Right kidney (tissue), 1 donor: ENCODE data around the gene PEX12.
"Not testable (repeated sequence)": the region's sequence is repeated elsewhere in the genome, so short reads cannot be mapped to it uniquely, and the experiment has no call there.

Experiments
- DNase-seq: peaks from one replicate; pipeline ENCODE4 v3.0.0-alpha.2; 2016

The PEX12 gene

DNA sequence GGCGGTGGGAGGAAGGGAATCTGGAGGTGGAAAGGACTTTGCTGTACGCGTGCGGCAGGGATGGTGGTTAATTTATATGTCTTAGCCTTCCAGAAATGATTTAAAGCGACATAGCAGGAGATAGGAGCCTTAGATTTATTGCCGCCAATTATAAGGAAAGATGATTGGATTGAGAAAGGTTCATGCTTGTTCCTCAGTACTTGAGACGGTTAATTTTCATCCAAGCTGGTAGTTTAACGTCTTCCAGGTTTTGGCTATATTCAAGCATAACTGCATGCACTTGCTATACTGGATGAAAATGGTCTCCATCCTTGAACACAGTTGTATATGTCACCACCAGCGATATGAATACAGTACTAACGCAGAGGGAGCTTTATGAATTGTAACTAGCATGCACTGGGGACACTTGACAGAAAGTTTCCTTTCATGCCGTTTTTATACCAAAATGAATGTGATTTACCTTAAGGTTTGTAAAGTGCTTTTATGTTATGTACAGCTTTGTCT, 610 bp upstream of the PEX12 start:
- no peak for DNase-seq

DNA sequence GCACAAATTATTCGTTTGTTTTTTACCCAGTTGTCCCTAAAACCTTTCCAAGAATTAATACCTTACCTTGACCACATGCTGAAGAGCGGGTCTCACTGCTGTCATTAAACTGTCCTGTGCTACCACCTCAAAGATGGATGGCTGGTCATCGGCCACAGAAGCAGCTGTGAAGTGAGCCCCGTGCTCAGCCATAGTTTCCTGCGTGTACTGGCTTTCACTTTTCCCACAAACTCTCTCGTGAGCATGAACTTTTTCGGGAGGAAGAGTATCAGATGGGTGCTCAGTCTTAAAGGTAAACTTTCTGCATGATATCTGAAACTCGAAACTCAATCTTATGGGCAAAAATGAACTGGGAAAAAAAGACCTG, 558 bp downstream of the PEX12 start:
- no peak for DNase-seq

DNA sequence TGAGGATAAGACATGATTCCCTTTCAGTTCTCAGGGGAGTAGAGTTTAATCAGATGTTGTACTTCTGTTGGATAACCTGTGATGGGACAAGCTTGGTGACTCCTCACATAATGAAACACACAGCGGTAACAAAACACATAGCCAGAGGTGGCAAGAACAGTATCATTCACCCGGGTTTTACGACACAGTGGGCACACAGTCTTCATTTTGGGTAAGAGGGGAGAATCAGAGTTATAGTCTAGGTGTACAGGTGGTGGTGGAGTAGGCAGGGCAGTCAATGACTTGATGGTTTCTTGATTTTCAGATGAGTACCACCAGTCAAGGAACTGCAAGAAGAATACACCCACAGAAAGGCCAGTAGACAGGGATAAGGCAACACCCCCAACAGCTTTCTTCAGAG, 2.6 kb downstream of the PEX12 start:
- DNase-seq: no peak

DNA sequence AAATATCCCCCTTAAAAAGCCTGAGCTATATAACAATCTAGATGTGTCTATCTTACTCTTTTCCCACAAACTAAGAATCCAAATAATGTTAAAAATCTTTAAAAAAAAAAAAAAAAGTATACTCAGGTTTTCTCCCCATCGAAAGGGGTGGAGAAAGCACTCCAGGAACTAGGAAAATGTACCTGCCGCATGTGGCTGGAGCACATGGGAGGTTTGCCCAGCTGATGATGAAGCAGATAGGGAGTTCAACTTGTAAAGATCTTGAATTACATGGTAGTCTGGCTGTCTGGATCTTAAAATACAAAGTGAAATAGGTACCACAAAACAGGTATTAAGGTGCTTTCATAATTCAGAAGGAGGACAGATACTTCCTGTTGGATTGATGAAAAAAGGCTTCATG, 9.0 kb downstream of the PEX12 start:
- no peak for DNase-seq

DNA sequence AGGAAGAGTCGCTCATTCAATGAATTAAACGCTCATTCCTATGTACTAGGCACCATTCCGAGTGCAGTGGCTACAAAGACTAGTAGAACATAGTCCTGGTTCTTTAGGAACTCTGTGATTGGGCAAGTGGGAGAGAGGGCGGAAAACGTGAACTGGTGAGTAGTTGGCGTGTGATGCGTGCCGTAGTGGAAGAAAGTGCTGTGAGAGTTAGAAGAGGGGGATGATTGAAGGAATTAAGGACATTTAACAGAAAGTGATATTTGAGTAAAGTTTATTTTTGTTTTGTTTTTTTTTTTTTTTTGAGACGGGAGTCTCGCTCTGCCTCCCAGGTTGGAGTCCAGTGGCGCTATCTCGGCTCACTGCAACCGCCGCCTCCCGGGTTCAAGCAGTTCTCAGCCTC, 9.8 kb downstream of the PEX12 start:
- DNase-seq: no peak

DNA sequence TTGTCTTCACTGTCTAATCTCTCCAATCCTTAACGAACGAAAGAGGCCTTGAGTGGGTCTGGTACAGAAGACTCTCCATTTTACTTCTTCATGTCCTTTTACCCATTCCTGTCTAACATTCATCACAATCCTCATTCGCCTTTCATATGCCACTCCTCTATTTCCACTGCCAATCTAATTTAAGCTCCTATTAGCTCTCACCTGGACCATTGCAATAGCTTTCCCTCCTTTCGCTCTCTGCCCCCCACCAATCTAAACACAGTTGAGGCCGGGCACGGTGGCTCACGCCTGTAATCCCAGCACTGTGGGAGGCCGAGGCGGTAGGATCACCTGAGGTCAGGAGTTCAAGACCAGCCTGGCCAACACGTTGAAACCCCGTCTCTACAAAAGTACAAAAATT, 11.4 kb downstream of the PEX12 start:
- DNase-seq: no peak

DNA sequence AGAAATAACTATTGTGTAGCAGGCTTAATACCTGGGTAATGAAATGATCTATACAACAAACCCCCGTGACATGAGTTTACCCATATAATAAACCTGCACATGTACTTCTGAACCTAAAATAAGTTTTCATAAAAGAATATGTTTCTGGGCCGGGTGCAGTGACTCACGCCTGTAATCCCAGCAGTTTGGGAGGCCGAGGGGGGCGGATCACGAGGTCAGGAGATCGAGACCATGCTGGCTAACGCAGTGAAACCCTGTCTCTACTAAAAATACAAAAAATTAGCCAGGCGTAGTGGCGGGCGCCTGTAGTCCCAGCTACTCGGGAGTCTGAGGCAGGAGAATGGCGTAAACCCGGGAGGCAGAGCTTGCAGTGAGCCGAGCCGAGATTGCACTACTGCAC, 15.2 kb downstream of the PEX12 start:
- not testable (repeated sequence) for DNase-seq

DNA sequence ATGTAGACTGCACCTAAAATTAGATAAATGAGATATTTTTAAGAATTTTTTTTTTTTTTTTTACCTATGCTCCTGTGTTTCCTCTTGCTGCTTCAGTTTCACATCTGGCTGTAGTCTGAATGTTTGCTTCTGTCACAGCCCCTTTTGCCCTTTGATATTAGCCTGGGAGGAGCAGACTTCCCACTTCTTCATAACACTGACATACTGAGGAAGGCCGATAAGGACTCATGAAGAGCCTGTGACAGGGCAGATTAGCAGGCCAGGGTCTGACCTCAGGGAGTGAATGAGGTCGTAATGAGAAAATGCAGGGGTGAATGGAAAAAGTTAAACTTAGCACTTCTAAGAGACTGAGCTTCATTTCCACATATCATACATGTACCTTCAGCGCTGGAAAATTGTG, 17.7 kb downstream of the PEX12 start, which contains the start of gene SLFN14:
Gene SLFN14, minus strand, starts transcription at position 117 of the 400 bp plus-strand sequence. CDS start 2,757 bp downstream, outside the sequence.
- DNase-seq: no peak

DNA sequence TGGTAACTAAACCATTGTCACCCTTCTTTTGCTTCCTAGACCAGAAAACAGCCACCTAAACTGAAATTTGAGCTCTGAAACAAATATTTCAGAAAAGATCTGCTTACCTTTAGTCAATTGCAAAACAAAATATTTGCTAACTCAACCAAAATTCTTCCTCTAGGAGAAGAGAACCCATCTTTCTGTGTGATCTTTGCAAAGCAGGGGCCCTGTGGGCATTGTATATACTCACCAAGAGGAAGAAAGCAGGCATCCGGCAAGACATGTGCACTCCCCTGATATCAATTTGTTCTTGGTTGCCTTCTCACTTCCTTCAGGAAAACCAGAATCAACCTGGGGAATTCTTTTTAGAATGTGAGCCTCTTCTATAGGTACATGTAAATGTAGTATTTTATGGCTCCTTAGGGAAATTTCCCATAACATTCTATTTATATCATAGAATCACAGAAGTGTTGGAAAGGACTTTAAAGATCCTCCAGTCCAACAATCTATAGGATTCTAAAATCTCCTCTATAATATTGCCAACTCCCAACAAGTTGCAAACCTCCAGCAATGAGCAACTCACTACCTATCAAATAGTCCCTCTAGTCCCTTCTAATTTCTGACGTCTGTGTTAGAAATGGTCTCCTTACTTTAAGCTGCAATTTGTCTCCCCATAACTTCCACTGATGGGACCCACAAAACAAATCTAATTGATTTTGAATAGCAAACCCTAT, 18.7 kb downstream of the PEX12 start:
- no peak for DNase-seq

DNA sequence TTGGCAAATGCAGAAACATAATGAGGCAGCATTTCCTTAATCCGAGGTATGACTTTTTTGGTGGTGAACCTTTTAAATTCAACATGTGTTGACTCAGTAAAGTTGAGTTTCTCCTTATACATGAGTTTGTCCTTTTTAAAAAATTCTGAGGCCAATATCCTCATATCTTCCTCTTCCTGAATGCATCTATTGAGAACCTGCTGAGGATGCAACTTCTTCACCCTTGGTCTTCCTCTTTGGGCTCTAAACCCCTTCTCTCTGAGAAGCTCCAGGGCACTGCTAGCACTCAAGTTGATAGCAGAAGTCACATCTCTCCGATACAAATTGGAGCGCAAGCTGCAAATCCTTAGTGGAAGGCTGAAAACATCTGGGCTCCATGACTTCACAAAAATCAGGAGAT, 21.0 kb downstream of the PEX12 start:
- no peak for DNase-seq

DNA sequence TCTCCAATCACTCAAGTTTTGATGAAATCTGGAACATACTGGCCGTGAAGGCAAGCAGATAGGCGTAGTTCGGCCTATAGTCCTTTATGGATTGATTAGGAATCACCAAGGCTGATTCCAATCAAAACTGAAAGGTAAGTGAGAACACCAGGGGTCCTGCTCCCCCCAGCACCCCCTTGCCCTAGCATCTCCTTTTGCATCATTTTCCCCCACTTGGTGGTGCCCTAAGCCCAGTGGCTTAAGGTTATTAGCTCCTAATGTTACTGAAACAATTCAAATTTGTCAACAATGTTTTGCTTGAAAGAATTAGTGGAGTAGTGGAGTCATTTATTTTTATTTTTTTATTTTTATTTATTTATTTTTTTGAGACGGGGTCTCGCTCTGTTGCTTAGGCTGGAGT, 22.7 kb downstream of the PEX12 start:
- no peak for DNase-seq

DNA sequence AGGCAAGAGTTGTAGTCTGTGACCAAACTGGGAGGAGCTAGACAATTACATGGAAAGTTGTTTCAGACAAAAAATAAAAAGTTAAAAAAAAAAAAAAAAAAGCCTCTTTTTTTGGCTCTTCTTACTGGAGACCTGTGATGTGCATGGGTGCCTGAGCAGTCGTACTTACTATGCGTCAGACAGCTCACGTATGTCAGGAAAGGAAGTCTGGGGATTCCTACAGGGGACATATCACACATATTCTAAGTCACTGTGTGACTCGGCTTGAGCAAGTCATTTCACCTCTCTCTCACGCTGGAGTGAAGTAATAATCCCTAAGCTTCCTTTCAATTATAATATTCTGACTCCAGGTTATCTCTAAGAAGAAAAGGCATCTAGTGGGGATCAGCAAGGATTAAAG, 23.7 kb downstream of the PEX12 start:
- no peak for DNase-seq

DNA sequence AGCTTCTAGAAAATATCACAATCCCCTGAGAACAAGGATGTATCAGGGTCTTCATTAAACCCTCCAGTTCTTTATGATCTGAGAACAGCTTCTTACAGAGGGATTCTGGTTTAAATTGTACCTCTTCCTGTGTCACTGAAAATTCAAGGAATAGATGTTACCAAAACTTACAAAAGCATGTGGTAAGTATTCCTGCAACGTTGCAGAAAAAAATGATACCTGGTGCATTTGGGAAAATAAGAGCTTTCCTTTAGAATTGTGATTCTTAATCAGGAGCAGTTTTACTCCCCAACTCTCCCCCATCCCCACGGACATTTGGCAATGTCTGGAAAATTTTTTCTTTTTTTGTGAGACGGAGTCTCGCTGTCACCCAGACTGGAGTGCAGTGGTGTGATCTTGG, 25.1 kb downstream of the PEX12 start:
- DNase-seq: no peak

DNA sequence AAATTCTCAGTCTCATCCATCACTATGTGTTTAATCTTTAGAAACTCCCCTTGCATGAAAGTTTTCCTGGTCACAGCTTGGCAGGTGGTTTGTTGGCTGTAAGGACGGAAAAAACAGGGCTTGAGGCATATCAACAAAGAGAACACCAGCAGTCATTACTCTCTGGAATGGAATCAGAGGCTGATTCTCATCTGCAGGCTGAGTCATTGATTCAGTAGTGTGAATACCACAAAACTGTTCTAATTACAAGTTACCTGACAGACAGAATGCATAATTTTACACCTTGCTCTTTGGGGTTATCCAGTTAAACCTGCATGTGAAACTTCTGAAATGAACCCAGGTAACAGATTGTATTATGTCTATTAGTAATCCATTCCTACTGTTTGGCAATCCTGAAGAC, 29.4 kb downstream of the PEX12 start:
- no peak for DNase-seq

DNA sequence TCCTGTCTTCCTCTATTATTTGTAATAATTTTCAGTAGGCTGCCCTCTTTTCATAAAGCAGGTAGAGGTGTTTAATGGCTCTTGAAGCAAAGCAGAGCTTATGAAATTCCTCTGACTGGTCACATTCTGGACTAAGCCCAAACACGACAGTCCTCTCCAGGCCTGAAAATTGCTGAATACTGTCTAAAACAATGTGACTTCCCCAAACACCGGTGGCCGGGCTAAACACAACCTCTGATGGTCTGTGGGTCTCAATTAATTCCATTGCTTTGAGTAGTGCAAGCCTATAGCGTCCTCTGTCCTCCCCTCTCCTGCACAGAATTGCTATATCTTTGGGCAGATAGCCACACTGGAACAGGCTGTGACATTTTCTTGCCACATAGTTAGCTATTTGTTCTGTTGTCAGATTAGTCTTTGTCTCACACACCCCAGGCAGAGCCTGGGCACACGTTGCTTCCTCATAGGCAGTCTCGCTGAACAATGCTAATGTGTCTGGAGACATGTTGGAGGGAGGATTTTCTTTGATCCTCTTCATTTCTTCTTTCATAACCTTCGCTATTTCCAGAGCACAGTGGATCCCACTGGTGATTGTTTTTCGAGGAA, 30.1 kb downstream of the PEX12 start:
- DNase-seq: no peak

DNA sequence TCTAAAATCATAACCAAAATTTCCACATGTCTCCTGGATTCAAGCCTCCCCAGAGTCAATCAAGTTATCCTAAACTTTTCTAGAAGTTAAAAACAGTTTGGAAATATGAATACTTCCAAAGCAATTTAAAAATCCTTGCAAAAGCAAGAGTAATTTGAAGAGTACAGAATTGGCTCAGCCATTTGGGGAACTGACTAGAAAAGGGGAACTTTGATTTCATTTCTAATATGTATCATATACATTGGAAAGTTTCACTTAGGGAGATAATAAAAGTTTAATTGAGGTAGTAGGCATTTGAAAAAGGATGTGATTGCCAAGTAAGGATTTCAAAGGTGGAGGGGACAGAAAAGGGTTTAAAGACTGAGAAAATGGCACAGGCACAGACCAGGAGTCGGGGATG, 31.9 kb downstream of the PEX12 start:
- DNase-seq: no peak

DNA sequence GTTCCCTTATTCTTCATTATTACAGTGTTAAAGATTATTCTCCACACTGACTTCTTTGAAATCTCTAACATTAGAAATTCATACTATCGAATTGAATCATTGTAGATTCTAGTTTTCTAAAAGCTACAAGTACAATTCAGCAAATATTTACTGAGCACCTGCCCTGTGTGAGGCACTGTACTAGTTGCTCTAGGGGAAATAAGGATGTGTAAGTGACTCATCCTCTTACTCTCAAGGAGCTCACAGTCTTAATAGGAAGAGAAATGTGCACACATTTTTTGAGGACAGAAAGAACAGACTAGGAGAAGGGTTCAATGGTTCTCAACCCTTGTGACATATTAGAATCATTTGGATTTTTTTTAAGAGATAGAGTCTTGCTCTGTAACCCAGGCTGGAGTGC, 33.2 kb downstream of the PEX12 start:
- no peak for DNase-seq

DNA sequence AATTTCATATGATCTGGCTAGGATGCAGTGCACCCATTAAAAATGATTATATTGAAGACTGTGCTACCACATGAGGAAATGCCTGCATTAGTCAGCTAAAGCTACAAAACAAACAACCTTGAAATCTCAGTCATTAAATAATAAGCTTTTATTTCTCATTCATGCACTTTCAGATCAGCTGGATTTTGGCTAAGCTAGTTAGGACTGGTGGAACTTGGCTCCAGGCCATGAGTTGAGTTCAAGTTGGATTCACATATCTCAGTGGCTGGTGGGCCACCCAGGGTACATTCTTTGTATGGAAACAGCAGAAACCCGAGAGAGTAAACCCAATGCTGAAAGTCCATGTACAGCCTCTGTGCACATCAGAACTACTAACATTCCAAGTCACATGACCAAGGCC, 34.5 kb downstream of the PEX12 start:
- DNase-seq: no peak

DNA sequence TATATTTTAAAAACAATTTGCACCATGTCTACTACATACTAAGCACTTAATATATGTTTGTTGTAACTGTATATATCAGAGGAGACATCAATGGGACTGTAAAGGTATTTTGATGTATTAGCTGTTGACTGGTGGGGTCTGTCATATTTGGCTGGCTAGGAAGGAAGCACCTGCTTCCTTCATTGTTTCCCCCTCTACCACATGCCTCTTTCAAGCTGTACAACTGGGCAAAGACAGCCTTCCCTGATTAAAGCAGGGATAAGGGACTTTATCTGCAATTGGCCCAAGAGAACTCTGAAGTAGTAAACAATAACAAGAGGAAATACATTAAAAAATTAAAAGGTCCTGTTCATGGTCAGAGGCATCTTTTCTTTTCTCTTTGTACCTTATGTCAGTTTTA, 35.4 kb downstream of the PEX12 start:
- no peak for DNase-seq

DNA sequence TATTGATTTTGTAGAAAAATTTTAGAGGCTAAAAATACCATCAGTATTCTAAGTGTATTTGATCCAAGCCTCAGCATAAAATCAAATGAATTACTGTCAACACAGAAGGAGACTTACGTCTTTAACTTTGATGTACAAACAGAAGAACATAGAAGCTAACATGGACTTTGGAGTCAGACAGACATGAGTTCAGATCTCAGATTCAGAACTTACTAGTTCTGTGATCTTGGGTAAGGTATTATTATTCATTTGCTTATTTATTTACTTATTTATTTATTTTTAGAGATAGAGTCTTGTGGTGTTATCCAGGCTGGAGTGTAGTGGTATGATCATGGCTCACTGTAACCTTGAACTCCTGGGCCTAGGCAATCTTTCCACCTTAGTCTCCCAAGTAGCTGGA, 36.9 kb downstream of the PEX12 start:
- no peak for DNase-seq

DNA sequence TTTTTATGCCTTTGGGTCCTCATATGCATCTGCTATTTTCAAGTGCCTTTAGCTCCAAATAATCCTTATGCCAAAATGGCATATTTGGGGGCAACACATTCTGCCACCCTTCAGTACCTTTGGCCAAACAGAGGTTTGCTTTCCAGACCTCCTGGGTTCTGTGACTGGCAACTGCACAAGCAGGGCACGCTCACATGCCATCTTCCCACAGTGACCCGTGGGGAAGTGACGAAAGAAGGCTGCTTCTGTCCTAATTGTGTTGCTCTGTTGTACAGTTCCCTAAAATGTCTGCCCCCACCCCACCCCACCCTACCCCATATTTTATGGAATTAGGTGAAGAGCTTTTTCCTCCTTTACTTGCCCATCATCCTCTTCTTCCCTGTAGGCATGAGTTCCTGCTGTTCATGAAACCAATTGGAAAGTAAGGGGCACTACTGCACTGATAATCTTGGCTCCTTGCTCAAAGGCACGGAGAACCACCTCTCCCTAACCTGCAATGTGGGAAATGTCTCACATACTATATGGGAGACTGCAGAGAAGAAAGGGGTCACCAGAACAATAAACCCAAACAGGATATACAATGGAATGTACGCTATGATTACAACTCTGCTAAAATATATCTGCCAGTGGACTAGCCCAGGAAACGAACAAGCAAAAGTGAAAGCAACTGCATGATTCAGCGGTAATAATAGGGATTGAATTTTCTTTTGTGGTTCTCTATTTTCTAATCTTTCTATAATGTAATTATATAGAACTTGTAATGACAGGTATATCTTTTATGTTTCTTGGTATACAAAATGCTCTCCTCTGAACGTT, 37.6 kb downstream of the PEX12 start:
- DNase-seq: no peak

DNA sequence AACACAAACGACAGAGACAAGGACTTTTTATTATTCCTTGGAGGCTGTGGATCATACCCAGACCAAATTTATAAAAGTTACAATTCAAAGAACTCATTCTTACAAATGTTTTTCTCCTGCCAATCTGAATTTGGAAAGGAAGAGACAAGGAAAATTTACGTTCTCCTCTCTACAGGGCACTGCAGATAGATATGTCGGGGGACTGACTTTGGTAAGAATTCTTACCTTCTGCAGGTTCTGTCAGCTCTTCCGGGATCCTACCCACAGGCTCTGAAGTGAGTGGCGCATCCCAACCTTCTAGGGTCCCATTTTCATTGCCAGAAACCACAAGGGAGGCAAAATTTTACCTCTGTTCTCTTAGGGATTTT, 38.7 kb downstream of the PEX12 start:
- DNase-seq: no peak

DNA sequence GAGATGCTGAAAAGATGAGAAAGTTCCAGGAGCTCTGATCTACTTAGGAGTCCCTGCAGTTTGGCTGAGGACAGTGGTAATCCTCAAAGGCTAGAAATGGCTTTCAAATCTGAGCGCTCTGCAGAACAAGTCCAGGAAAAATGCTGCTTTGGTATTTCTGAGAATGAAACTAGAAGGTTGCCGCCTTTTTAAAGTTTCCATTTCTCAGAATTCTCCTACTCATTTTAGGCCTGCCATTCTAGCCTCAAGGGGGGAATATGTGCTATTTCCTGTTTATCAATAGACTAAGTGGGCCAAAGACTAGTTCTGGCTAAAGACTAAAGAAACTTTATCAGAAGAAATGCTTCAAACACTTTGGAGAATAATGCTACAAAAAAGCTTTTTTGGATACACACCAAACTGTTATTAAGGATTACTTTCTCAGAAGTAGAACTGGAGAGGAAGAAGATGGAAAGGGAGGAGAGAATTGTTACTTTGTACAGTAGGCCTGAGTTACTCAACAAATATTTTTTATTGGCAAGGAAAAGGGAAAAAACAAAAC, 40.7 kb downstream of the PEX12 start, which contains the start of gene SLFN12L:
Gene SLFN12L, minus strand, starts transcription at position 78 of the 541 bp plus-strand sequence. CDS start 15,314 bp downstream, outside the sequence.
- DNase-seq: no peak
